ENCODE measurements around the gene SRI.
"Not testable (repeated sequence)": the region's sequence is repeated elsewhere in the genome, so short reads cannot be mapped to it uniquely, and the experiment has no call there.

DNA sequence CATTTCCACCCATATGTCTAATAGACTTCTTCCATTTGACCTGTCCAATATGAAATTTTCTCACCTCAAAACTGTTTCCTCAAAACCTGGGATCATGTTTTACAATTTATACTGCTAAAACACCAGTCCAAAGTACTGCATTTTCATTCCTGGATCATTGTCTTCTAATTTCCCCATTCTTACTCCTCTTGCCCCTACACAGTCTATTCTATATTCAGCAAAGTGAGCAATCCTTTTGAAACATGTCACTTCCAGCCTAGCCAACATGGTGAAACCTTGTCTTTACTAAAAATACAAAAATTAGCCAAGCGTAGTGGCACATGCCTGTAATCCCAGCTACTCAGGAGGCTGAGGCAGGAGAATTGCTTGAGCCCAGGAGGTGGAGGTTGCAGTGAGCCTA lies 38.5 kb upstream of the SRI start:
- TF ChIP-seq RAD21 (IDR thresholded peaks at IDR 0.05; ENCODE audit: low read length); POLR2AphosphoS5 (IDR thresholded peaks at IDR 0.05; ENCODE audit: low read depth, low read length); YY1 (IDR thresholded peaks at IDR 0.05; ENCODE audit: low read depth); NFIC (IDR thresholded peaks at IDR 0.05; ENCODE audit: borderline replicate concordance): not testable (repeated sequence)
- TF ChIP-seq, protein P1, sequence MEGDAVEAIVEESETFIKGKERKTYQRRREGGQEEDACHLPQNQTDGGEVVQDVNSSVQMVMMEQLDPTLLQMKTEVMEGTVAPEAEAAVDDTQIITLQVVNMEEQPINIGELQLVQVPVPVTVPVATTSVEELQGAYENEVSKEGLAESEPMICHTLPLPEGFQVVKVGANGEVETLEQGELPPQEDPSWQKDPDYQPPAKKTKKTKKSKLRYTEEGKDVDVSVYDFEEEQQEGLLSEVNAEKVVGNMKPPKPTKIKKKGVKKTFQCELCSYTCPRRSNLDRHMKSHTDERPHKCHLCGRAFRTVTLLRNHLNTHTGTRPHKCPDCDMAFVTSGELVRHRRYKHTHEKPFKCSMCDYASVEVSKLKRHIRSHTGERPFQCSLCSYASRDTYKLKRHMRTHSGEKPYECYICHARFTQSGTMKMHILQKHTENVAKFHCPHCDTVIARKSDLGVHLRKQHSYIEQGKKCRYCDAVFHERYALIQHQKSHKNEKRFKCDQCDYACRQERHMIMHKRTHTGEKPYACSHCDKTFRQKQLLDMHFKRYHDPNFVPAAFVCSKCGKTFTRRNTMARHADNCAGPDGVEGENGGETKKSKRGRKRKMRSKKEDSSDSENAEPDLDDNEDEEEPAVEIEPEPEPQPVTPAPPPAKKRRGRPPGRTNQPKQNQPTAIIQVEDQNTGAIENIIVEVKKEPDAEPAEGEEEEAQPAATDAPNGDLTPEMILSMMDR (IDR thresholded peaks at IDR 0.05): not testable (repeated sequence)
- TF ChIP-seq, protein P2, sequence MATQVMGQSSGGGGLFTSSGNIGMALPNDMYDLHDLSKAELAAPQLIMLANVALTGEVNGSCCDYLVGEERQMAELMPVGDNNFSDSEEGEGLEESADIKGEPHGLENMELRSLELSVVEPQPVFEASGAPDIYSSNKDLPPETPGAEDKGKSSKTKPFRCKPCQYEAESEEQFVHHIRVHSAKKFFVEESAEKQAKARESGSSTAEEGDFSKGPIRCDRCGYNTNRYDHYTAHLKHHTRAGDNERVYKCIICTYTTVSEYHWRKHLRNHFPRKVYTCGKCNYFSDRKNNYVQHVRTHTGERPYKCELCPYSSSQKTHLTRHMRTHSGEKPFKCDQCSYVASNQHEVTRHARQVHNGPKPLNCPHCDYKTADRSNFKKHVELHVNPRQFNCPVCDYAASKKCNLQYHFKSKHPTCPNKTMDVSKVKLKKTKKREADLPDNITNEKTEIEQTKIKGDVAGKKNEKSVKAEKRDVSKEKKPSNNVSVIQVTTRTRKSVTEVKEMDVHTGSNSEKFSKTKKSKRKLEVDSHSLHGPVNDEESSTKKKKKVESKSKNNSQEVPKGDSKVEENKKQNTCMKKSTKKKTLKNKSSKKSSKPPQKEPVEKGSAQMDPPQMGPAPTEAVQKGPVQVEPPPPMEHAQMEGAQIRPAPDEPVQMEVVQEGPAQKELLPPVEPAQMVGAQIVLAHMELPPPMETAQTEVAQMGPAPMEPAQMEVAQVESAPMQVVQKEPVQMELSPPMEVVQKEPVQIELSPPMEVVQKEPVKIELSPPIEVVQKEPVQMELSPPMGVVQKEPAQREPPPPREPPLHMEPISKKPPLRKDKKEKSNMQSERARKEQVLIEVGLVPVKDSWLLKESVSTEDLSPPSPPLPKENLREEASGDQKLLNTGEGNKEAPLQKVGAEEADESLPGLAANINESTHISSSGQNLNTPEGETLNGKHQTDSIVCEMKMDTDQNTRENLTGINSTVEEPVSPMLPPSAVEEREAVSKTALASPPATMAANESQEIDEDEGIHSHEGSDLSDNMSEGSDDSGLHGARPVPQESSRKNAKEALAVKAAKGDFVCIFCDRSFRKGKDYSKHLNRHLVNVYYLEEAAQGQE (IDR thresholded peaks at IDR 0.05; ENCODE audit: low read depth, low read length): not testable (repeated sequence)

Data from SK-N-SH (cell line).